ENCODE data around the gene NOS1AP.

- no peak for TF ChIP-seq CTCF (IDR thresholded peaks at IDR 0.05)
- no peak for TF ChIP-seq POLR2A (IDR thresholded peaks at IDR 0.05)
Observed at GRCh38 chr1:162397039-162397448, 327.6 kb downstream of the NOS1AP start.
